Mesothelial cell of epicardium (in vitro differentiated cells): ENCODE results near the gene ANAPC15. TPM values are rescaled to one million over a fixed set of nuclear protein-coding genes. Genes with fewer than 3 reads are reported as not detected.
A peak's percentile ranks its signal among the peaks of the same experiment; 100 is the strongest.

Experiments
- DNase-seq, 2 experiments: peaks; one replicate each; pipeline ENCODE4 v3.0.0; 2021; ENCODE audit warnings: low spot score in 2 of 2; ENCODE audit not compliant: unreplicated experiment in 2 of 2
- H3K27ac Mint-ChIP-seq: 2 replicates; pipeline ENCODE4 v1.8.0; 2021; ENCODE audit warnings: mixed read lengths
- H3K27me3 Mint-ChIP-seq: 2 replicates; pipeline ENCODE4 v1.8.0; 2021; ENCODE audit warnings: low read depth, mixed read lengths
- H3K36me3 Mint-ChIP-seq: 2 replicates; pipeline ENCODE4 v1.8.0; 2021; ENCODE audit warnings: mixed read lengths
- H3K4me1 Mint-ChIP-seq: 2 replicates; pipeline ENCODE4 v1.8.0; 2021; ENCODE audit warnings: mixed read lengths
- H3K4me3 Mint-ChIP-seq: 2 replicates; pipeline ENCODE4 v1.8.0; 2021; ENCODE audit warnings: mild to moderate bottlenecking, moderate library complexity, mixed read lengths
- H3K9me3 Mint-ChIP-seq: 2 replicates; pipeline ENCODE4 v1.8.0; 2021; ENCODE audit warnings: mixed read lengths
- total RNA-seq: library from RNA; stranded (reverse); gene quantifications from 3 replicates; pipeline ENCODE4 v1.2.1, GENCODE V29; 2021
- TF ChIP-seq, protein P1 (sequence below): fragments of 200-600 bp; sonication (generic); IDR thresholded peaks from one replicate; pipeline ENCODE4 v1.5.0; 2021; ENCODE audit warnings: antibody characterized with exemption; ENCODE audit not compliant: unreplicated experiment

The ANAPC15 gene
- total RNA-seq, 1 donor from 2014 or later = 39.3 TPM

DNA sequence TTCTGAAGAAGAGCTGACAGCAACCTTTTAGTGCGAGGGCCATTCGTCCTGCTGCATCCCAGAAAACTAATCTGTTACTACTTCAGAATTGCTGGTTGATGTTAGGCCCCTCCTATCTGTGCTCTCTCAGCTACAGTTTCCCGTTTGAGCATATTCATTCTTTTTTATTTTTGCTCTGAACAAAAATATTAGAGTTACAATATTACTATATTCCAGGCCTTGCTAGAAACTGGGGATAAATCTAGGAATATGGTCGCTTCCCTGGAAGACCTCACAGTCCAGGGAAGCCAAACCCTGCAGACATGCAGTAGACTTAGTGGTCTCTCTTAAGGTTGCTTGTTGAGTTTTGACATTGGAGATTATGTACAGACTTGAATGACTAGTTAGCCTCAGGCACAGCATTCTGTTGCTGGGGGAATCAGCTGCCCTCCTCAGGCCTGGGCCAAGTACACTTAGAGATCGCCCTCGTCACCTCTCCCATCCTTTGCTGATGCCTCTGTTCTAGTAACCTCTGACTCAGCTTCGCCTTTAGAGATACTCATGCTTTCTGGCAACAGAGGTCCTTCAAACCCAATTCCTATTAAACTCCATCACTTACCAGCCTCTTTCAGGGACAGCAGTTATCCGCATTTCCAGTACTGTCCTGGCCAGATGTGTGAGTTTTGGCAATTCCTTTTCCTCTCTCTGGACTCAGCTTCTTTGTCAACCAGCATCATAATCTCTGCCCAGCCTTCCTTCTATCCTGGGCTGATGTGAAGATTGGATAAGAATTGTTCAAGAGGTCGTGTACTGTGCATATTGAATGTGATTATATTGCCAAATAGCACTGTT is 698 bp upstream of the ANAPC15 start:
- DNase-seq = no peak
- Mint-ChIP-seq H3K4me1 (peaks cover 23% of the 10 kb centered on the region), H3K27ac (peak overlapping the region; percentile 100), H3K9me3 (no peaks in the 10 kb centered on the region), H3K27me3 (peaks cover 1% of the 10 kb centered on the region), H3K36me3 (peaks cover 2% of the 10 kb centered on the region), H3K4me3 (peak overlapping the region; percentile 95)
- TF ChIP-seq, protein P1, sequence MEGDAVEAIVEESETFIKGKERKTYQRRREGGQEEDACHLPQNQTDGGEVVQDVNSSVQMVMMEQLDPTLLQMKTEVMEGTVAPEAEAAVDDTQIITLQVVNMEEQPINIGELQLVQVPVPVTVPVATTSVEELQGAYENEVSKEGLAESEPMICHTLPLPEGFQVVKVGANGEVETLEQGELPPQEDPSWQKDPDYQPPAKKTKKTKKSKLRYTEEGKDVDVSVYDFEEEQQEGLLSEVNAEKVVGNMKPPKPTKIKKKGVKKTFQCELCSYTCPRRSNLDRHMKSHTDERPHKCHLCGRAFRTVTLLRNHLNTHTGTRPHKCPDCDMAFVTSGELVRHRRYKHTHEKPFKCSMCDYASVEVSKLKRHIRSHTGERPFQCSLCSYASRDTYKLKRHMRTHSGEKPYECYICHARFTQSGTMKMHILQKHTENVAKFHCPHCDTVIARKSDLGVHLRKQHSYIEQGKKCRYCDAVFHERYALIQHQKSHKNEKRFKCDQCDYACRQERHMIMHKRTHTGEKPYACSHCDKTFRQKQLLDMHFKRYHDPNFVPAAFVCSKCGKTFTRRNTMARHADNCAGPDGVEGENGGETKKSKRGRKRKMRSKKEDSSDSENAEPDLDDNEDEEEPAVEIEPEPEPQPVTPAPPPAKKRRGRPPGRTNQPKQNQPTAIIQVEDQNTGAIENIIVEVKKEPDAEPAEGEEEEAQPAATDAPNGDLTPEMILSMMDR = no peak

DNA sequence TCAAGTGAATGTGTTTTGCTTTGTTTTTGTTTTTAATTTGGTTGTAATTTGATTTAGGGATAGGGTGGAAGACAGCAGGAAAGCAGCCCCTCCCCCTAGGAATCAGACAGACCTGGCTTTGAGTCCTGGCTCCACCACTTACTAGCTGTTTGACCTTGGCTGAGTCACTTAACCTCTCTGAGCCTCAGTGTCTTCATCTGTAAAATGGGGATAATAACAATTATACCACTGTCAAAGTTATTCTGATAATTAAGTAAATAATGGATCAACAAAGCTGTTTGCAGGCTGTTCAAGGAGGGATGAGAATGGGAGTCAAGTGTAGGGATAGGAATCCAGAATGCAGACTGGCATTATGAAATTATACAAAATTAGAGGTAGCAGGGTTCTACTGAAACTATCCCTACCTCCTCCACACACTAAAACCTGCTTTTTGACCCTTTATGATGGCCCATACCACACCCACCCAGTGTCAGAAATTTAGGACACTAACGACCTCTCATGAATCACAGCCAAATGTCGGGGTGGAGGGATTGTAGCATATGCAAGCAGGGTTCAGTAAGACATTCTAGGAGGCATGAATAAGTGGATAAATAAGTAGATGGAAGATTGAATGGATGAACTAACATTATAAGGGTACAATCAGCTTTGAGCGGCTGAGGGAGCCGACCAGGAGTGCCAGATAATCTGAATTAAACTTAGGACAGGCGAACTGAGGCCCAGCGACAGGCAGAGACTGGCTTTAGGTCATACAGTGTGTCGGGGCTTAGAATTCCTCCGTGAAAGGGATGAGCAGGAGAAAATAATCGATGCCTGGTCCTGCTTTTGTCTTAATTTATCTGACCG is 974 bp downstream of the ANAPC15 start:
- H3K27ac Mint-ChIP-seq = peak overlapping the region; percentile 100
- peaks cover 1% of the 10 kb centered on the region for H3K27me3 Mint-ChIP-seq
- peaks cover 5% of the 10 kb centered on the region for H3K36me3 Mint-ChIP-seq
- DNase-seq = no peak
- H3K4me3 Mint-ChIP-seq = peak overlapping the region; percentile 95
- peaks cover 15% of the 10 kb centered on the region for H3K4me1 Mint-ChIP-seq
- no peaks in the 10 kb centered on the region for H3K9me3 Mint-ChIP-seq
- TF ChIP-seq, protein P1 = no peak

DNA sequence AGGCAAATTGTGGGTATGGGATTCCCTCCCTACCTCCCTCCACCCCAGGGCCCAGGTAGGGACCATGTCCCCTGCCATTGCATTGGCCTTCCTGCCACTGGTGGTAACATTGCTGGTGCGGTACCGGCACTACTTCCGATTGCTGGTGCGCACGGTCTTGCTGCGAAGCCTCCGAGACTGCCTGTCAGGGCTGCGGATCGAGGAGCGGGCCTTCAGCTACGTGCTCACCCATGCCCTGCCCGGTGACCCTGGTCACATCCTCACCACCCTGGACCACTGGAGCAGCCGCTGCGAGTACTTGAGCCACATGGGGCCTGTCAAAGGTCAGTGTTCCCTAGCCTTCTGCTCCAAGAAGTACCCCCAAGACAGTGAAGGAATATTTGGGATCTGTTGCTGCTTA is 6.6 kb downstream of the ANAPC15 start, which contains the start of gene TOMT:
TOMT (plus strand) TSS at position 37 of the 400 bp plus-strand sequence; CDS start at position 65, 28 bp downstream.
- Mint-ChIP-seq H3K4me1 (peaks cover 23% of the 10 kb centered on the region), H3K9me3 (no peaks in the 10 kb centered on the region), H3K36me3 (peaks cover 5% of the 10 kb centered on the region), H3K4me3 (no peak within 1 kb of the TSS), H3K27me3 (no peaks in the 10 kb centered on the region), H3K27ac (no peak within 1 kb of the TSS)
- no peak for DNase-seq
- TF ChIP-seq, protein P1 = no peak

DNA sequence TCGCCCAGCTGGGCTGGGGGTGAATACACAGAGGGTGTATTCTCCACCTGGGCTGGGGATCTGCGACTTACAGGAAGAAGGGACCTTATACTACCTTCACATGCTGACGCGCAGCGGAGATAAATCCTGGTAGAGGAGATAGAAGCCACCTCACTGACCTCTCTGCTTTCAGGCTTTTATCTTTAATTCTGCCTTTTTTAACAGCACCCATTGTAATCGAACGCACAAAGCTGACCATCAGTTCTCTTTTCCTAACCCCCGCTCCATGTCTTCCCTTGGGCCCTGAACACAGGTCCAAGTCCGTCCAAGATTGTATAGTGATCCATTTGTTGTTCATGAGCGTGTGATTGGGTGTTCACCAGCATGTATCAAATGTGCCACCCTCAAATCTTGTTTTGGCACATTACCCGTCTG is 8.7 kb downstream of the ANAPC15 start:
- Mint-ChIP-seq H3K9me3 (no peaks in the 10 kb centered on the region), H3K4me3 (peak overlapping the region; percentile 88), H3K36me3 (peaks cover 6% of the 10 kb centered on the region), H3K27me3 (no peaks in the 10 kb centered on the region), H3K27ac (peak overlapping the region; percentile 88), H3K4me1 (peaks cover 30% of the 10 kb centered on the region)
- TF ChIP-seq, protein P1 = no peak
- DNase-seq = no peak

DNA sequence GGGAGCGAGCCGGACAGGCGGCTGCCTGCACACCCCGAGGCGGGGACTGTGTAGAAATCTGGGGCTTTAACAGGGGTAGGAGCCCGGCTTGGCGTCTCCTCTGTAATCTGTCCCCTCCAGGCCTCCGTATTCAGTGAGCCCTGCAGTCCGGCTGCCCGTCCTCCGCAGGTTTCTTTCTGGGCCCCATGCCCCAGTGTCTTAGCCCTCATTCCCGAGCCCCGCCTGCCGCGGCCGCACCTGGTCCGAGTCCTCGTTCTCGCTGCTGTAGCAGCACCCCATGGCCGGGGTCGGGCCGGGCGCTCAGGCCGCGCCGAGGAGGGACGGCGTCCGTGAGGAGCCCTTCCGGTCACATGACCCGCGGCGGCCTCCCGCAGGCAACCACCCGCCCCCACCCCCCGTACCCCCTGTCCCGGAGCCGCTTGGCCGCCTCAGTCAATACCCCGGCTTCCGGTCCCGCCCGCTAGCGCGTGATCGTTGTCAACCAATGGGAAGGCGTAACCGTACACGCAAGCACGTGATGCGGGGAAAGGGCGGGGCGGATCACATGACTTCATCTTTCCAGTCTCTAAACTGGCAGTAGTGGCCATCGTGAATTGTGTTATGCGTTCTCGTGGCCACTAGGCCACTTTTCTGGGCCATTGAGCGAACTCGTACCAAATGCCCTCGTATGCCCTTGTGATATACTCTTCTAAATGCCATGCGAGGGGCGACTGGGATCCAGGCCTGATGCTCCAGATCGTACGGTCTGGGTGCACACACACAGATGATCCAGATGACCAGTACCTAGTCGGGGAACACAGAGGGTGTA is 9.3 kb downstream of the ANAPC15 start, which contains the start of gene LAMTOR1:
LAMTOR1 (minus strand) TSS at position 352 of the 808 bp plus-strand sequence; CDS start at position 279, 73 bp downstream.
- peak; percentile 95 for DNase-seq
- TF ChIP-seq, protein P1 = peak; percentile 48
- no peaks in the 10 kb centered on the region for H3K27me3 Mint-ChIP-seq
- no peaks in the 10 kb centered on the region for H3K9me3 Mint-ChIP-seq
- H3K4me1 Mint-ChIP-seq = peaks cover 30% of the 10 kb centered on the region
- peaks cover 9% of the 10 kb centered on the region for H3K36me3 Mint-ChIP-seq
- H3K4me3 Mint-ChIP-seq = peak within 1 kb of the TSS; percentile 88
- H3K27ac Mint-ChIP-seq = peak within 1 kb of the TSS; percentile 88
